Measurements from ENCODE around the gene TSSK6.

Gene TSSK6

GRCh38 chr19:19514881-19515641, at the start of gene TSSK6:
Gene TSSK6, minus strand, starts transcription at chr19:19515548. Its CDS starts 121 bp downstream, at chr19:19515427.
- no peak for DNase-seq

- no peak for DNase-seq
Measured at GRCh38 chr19:19563348-19563848, 48.0 kb upstream of the TSSK6 start.

- no peak for DNase-seq
Measured at GRCh38 chr19:19562665-19563347, 47.5 kb upstream of the TSSK6 start.

- DNase-seq = no peak
Measured at GRCh38 chr19:19561946-19562664, 46.8 kb upstream of the TSSK6 start.

GRCh38 chr19:19559931-19560330, 44.6 kb upstream of the TSSK6 start:
- DNase-seq = no peak

- DNase-seq = no peak
Measured at GRCh38 chr19:19558636-19559035, 43.3 kb upstream of the TSSK6 start.

- DNase-seq = no peak
Measured at GRCh38 chr19:19558055-19558454, 42.7 kb upstream of the TSSK6 start.

- peak in 5 of 56 donors; percentile 11 to 30 (median 20) for DNase-seq
Measured at GRCh38 chr19:19554074-19555023, 39.0 kb upstream of the TSSK6 start.

GRCh38 chr19:19553670-19554069, 38.3 kb upstream of the TSSK6 start:
- no peak for DNase-seq

- no peak for DNase-seq
Measured at GRCh38 chr19:19552798-19553197, 37.5 kb upstream of the TSSK6 start.

- no peak for DNase-seq
Measured at GRCh38 chr19:19551853-19552192, 36.5 kb upstream of the TSSK6 start.

GRCh38 chr19:19550972-19551852, 35.9 kb upstream of the TSSK6 start:
- no peak for DNase-seq

GRCh38 chr19:19550485-19550929, 35.2 kb upstream of the TSSK6 start:
- DNase-seq = no peak

GRCh38 chr19:19549804-19550464, 34.6 kb upstream of the TSSK6 start:
- no peak for DNase-seq

- DNase-seq = no peak
Measured at GRCh38 chr19:19548915-19549759, 33.8 kb upstream of the TSSK6 start.

GRCh38 chr19:19547674-19548336, 32.5 kb upstream of the TSSK6 start:
- DNase-seq = no peak

GRCh38 chr19:19546751-19547162, 31.4 kb upstream of the TSSK6 start:
- peak in 1 of 56 donors; percentile 18 for DNase-seq

- no peak for DNase-seq
Measured at GRCh38 chr19:19545707-19546106, 30.4 kb upstream of the TSSK6 start.
